SH-SY5Y (cell line): ENCODE measurements around the gene TEX13D.

Experiments
- GATA2 ChIP-seq: IDR thresholded peaks from 2 replicates; pipeline ENCODE4 v1.6.1; 2011; ENCODE audit warnings: mild to moderate bottlenecking, low read depth, low read length
- GATA3 ChIP-seq: IDR thresholded peaks from 2 replicates; pipeline ENCODE4 v1.6.1; 2011; ENCODE audit warnings: low read depth, mild to moderate bottlenecking, low read length, moderate library complexity

Gene TEX13D

GRCh38 chrX:124343016-124343415 lies 10.6 kb downstream of the TEX13D start:
- TF ChIP-seq GATA3 (no peak), GATA2 (no peak)

- no peak for TF ChIP-seq GATA2
- TF ChIP-seq GATA3, result no peak
Measured at GRCh38 chrX:124344246-124344645, 11.8 kb downstream of the TEX13D start.

GRCh38 chrX:124346117-124346876 lies 13.8 kb downstream of the TEX13D start, which contains the start of gene SH2D1A:
TSS of gene SH2D1A (plus strand) at chrX:124346563. CDS start at chrX:124346643, 80 bp downstream.
- TF ChIP-seq GATA2, result no peak
- TF ChIP-seq GATA3, result no peak

GRCh38 chrX:124346877-124347241 lies 14.4 kb downstream of the TEX13D start:
- no peak for TF ChIP-seq GATA3
- TF ChIP-seq GATA2, result no peak

GRCh38 chrX:124347242-124347641 lies 14.8 kb downstream of the TEX13D start:
- TF ChIP-seq GATA3 (no peak), GATA2 (no peak)

- TF ChIP-seq GATA2 (no peak), GATA3 (no peak)
Measured at GRCh38 chrX:124348182-124348581, 15.7 kb downstream of the TEX13D start.

GRCh38 chrX:124348885-124349453 lies 16.5 kb downstream of the TEX13D start:
- TF ChIP-seq GATA3 (no peak), GATA2 (no peak)

GRCh38 chrX:124354648-124355047 lies 22.2 kb downstream of the TEX13D start:
- TF ChIP-seq GATA3, result no peak

GRCh38 chrX:124358800-124359383 lies 26.4 kb downstream of the TEX13D start:
- TF ChIP-seq GATA2 (no peak), GATA3 (no peak)

- TF ChIP-seq GATA3, result no peak
- TF ChIP-seq GATA2, result no peak
Measured at GRCh38 chrX:124362072-124362471, 29.6 kb downstream of the TEX13D start.

GRCh38 chrX:124362761-124363160 lies 30.3 kb downstream of the TEX13D start:
- no peak for TF ChIP-seq GATA3
- TF ChIP-seq GATA2, result no peak

- TF ChIP-seq GATA3 (no peak), GATA2 (no peak)
Measured at GRCh38 chrX:124369722-124370121, 37.3 kb downstream of the TEX13D start.

- TF ChIP-seq GATA2, result no peak
- no peak for TF ChIP-seq GATA3
Measured at GRCh38 chrX:124373348-124373747, 40.9 kb downstream of the TEX13D start.

GRCh38 chrX:124378643-124379042 lies 46.2 kb downstream of the TEX13D start:
- TF ChIP-seq GATA2 (no peak), GATA3 (no peak)

GRCh38 chrX:124383354-124383753 lies 50.9 kb downstream of the TEX13D start:
- TF ChIP-seq GATA2, result no peak
- no peak for TF ChIP-seq GATA3

GRCh38 chrX:124386401-124386800 lies 53.9 kb downstream of the TEX13D start:
- TF ChIP-seq GATA3 (no peak), GATA2 (no peak)
